ENCODE measurements around the gene PPIL1.

The PPIL1 gene

DNA sequence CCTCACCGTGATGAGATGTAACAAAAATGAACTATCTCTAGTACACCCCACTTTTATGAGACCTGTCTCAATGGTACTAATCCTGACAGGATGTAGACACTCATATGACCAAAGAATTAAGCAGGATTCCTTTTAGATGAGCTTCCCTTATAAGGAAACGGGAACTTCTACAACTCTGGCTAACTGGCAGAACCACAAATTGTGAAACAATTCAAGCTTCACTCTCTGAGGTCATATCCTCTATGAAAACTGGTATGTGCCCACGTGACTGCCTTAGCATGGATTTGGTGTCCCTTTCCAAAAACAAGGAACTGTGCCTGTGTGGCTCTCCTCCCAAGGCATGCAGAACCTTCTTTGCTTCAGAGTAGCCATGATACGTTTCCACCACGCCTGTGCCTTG is 21.3 kb downstream of the PPIL1 start:
- DNase-seq, result peak; percentile 94

DNA sequence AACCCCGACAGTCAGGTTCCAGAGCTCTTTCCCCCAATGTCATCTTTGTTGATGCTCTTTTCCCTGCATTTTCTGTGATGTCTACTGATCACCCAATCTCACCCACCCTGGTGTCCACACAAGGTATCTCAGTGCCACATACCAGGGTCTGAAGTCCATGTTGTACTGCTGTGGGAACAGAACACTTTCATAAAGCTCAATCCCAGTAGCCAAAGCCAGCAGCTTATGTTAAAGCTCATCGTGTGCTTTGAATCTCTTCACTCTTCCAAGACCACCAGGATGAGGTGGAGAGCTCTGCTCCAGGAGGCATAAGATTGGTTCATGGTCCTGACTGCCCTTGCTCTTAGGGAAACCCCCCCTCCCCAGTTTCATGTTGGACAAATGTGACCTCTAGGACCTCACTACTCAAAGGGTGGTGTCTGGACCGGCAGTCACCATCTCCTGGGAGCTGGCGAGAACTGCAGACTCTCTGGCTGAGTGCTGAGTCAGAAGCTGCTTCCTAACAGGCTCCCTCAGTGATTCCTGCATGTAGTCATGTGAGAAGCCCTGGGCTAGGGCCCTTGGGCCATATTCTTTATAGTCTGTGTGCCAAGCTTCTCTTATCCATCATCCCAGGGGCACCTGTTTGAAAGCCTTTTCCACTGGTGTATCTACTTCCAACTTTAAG is 22.0 kb downstream of the PPIL1 start:
- peak; percentile 85 for DNase-seq

DNA sequence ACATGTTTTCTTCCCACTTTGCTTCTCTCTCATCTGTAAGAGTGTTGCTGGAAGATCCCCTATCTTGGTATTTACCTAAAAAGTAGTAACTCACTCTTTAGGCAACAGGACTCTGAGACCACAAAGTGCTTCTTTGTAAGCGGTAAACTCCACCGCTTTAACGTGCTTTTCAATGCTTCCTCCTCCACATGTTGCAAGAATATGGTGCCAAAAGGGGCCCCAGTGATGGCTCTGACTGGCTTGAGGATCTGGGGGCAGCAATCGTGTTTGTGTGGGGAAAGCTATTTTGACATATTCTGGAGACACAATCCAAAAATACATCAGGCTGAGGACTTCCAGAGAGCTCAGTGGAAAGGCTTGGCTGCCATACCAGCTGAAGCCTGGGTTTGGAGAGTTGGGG is 23.0 kb downstream of the PPIL1 start:
- DNase-seq, result no peak

DNA sequence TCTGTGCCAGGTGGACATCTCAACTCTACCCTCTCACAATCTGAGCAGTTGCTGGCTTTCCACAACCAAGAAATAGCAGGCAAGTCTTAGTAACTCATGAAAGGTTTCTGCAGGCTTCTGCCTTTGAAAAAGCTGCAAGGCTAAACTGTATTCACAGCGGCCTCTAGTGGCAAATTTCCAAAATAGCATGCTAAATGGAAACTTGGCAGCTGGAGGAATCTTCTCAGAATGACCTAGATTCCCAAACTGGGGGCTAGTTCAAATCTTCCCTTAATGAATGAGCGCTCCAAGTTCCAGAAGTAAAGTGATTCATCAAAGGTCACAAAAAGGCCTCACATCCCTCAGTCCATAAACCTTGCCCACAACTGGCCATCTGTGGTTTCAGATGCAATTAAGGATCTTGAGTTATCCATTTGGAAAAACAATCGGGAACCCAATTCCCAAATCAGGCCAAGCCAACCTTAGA is 23.4 kb downstream of the PPIL1 start:
- DNase-seq, result peak; percentile 78

DNA sequence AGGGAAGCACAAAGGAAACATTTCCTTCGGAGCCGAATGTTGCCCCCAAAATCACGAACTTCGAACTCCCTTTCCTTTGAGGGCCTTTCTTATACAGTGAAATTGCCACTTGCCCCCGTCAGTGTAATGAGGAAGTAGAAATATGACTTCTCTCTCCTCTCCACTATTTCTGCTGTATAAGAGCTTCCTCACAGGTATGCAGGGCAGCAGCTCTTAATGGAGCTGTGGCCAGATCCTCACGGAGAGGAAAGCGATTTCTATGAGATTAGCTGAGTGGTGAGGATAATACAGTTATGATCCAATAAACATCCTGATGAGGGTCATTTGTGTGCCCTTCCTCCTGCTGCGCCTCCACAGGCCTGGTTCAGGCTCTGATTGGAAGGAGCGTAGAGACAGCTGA is 24.6 kb downstream of the PPIL1 start:
- DNase-seq, result no peak

DNA sequence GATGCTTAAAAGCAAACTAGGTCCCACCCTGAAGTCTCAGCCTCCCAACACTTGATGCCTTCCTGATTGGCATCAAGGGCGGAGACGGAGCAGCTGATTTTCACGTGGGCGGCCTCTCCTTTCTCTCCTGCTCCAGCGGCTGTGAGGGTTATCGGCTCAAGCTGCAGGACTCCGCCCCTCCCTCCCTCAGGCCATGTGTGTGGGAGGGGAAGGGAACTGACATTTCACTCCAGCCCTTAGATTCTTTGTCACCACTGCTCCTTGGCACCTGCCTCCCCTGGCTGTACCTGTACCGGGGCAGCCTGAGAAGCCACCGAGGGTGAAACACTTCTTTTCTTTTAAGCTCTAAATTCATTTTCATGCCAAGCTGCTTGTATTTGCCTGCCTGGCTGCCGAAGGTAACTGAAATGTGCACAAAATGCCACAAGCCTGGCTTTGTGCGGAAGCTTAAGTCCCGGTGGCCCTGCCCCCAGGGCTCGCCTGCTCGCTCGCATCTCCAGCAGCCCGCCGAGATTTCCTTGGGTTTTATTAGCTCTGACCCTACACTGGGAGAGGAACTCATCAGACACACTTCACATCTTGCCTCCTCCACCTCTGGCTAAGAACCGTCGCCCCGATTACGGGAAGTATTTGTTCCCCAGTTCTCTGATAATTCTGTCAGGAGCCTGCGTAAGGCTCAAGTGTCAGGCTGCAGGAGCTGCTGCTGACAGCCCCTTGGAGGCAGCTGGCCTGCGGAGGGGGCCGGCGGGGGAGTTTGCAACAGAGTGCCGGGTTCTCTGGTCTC is 25.8 kb downstream of the PPIL1 start:
- no peak for DNase-seq

DNA sequence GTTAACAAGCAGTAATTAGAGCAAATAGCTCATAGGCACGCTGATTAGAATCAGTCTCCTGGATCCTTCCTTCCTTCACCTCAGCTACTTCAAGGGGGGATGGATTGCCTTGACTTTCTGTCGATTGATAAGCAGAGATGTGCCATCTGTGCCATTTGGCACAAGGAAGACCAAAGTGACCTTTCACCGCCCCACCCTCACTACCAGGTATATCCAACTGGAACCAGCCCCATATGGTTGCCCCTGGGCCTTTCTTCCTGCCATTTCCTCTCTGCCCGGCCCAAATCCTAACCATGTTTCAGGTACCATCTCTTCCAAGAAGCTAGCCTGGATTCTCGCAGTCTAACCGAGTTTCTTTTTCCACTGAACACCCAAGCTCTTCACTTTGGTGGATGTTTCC is 26.6 kb downstream of the PPIL1 start:
- DNase-seq, result no peak

DNA sequence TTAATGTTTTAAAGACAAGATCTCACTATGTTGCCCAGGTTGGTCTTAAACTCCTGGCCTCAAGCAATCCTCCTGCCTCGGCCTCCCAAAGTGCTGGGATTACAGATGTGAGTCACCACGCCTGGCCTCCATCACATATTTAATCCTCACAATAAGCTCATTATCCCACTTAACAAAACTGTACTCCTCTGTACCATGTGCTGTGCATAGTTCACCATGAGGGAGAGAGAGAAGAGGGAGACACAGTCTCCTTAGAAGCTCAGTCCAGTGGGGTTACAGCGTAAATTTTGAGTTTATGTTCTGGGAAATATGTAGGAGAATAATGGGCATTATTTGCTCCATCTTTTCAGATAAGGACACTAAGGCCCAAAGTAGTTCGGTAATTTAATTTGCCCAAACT is 27.5 kb downstream of the PPIL1 start:
- DNase-seq, result no peak

DNA sequence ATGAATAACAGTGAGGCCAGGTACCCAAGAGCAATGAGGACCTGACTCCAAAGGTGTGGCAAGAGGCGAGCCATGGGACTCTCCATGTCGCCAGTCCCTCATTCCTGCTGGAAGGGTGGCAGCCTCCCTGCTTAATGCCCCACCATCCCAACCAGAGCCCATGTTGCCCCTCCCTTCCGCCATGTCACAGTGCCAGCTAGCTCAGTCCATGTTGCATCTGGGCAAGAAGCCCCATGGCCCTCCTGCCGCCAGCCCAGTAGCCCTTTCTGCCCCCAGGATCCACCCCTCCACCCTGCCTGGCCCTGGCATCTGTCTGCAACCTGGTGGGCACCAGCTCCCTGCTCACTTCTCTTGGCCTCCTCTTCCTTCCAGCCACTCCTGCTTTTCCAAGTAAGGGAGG is 29.4 kb downstream of the PPIL1 start:
- DNase-seq, result no peak

DNA sequence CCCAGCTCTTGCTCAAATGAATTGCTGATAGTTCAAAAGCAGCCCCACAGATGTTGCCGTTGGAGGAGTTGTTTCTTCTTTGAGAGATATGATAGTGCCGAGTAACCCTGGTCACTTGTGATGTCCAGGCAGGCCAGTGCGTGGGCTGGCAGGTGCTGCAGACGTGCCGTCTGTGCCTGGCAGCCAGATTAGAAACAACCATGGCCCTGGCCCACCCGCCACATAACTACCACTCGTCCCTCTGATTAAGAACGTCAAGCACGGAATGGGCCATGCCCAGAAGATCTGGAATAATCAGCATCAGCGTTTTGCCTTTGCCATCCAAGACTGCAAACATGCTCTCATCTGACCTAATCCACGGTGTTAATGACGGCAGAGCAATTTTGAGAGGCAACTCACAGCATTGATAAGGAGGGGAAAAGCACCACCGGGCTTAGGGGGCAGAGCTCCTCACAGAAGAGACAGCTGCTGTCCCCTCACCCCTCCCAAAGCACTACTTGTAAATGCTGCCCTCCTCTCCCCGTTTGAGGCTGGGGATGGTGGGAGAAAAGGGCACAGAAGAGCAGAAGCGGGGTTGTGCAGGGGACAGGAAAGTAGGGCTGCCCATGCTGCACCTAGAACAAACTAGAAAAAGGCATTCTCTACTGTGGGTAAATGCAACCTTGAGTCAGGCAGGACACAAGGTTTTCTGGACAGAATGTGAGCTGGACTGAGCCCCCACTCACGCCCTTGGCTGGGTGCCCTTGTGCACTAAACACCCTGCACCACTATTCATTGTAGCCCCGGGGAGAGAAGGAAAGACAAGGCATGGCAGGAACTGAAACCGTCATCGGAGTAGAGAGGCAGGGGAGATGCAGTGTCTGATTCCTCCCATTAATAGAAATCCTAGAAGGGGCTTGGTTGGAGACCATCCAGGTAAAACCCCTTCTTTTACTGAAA is 30.1 kb downstream of the PPIL1 start:
- no peak for DNase-seq

DNA sequence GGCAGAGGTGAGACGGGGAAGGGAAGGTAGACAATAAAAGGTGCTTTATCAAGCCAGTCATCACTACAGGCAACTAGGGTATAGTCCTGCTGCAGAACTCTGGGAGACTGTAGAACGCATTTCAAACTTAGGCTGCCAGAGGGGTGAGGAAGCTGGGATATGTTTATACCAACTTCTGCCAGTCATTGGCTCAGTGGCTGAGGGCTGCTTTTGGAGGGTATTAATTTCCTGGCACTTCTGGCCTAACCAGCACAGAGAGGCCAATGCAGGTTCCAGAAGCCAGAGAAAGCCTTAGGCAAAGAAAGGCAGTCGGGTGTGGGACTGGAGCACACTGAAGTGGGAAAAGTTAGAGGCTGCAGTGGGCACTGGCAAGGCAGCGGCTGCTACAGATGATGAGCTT is 31.4 kb downstream of the PPIL1 start:
- DNase-seq, result no peak

DNA sequence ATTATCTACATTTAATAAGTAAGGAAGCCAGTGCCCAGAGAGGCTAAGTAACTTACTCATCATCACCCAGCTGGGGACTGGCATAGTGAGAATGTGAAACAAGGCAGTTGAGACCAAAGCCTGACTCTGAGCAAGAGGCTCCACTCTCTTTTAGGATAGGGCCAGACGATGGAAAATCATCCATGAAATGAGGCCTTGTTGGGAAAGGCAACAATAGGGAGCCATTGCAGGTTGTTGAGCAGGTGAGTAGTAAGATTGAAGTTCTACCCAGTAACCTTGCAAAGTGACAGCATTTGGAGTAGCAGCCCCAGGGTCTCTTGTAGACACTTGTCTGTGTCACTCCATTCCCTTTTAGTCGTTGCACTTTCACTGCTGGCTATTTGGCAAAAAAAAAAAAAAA is 32.8 kb downstream of the PPIL1 start:
- no peak for DNase-seq

DNA sequence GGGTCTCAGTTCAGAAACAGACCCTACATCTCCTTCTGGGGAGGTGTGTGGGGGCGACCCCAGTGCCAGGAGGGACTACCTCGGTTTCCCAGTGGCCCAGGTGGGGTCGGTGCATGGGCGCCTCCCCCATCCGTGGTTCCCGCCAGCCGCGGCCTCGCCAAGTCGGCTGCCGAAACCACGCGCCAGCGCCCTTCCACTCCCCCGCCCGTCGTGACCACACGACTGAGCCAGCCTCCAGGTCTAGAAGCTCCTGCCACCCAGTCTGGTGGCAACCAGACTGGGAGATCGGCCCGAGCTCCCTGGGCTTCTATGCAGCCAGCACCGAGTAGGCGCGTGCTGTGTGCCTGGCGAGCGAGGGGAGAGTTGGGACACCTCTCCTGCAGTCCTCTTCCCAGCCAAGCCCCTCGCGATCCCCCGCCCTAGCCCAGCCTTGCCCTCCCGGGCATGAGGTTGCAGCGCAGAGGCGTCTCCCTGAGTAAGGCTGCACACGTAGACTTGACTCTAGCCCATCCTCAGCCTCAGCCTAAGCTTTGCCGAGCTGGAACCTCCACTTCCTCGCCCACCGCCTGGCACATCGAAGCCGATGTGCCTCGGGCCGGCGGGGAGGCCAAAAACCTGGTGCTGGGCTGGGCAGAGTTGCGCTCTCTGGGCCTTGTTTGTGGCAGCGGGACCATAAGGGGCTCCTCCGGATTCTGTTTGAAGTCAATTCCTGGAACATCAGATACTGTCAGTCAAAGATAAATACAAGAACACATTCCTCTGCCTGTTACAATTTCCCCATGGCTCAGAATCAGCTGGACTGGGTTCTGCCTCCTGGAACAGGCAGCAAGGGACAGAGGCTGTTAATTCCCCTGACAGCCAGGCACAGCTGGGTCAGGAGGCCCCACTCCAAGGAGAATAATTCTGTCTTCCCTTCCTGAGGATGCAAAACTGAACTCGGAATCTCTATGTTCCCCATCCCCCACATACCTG is 33.9 kb downstream of the PPIL1 start:
- DNase-seq, result no peak

DNA sequence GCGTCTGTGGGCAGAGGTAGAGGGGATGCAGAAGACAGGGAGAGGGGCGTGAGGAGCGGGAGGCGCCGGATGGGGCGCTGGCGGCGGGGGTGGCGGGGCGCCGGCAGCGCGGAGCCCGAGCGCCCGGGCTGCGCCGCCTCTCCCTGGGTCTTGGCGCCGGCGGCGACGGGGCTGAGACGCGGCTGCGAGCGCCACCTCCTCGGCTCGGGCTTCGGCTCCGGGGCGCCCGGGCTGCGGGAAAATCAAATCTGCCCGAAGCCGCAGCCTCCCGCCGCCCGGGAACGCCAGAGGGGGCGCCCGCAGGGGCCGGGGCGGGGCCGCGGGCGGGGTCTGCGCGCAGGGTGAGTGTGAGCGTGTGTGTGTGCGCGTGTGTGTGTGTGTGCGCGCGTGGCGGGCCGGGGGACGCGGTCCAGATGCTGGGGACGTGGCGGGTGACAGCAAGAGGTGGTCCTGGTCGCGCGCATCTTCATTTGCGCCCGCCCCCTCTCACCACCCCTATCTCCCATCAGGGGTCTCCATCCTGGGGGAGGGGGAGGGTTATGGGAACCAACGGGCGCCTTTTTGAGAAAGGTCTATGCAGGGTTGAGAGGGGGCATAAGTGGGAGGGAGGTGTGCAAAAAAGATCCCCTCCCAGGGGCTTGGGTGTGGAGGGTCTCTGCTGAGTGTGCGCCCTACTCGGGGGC is 34.7 kb downstream of the PPIL1 start:
- DNase-seq, result peak; percentile 39

DNA sequence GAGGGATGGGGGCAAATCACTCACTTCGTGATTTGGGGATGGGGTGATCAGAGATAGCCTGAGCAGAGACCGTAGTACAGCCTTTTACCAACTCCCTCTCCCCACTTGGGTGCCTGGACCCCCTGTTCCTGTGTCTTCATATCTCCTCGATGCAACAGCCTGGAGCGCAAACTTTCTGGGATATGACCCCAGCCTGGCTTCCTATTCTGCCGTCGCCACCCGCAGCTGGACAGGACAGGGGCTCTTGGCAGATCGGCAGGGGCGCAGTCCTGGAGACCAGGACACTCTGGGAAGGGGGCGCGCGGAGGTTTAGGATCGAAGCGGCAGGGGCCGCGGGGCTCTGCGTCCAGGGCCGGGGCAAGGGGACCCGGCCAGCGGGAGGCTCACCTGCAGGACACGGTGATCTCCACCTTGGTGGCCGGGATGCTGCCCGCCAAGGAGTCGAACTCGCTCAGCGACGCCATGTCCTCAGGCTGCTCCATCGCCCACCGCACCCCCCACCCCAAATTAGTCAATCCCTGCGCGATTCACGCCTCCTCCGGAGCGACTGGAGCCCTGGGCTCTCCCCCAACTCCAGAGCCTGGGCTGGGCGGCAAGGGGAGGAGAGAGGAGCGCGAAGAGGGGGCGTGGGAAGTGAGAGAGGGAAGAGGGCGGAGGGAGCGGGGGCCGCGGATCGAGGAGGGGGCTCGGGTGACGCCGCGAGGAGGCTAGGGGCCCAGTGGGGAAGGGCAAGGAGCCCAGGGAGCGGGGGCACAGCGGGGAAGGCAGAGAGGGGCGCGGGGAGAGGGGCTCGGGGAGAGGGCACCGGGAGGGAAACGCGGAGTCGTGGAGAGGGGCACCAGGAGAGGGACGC is 35.5 kb downstream of the PPIL1 start, which contains the start of gene CPNE5:
Gene CPNE5, minus strand, starts transcription at position 549 of the 853 bp plus-strand sequence. Its CDS starts 67 bp downstream, at position 482.
- no peak for DNase-seq

DNA sequence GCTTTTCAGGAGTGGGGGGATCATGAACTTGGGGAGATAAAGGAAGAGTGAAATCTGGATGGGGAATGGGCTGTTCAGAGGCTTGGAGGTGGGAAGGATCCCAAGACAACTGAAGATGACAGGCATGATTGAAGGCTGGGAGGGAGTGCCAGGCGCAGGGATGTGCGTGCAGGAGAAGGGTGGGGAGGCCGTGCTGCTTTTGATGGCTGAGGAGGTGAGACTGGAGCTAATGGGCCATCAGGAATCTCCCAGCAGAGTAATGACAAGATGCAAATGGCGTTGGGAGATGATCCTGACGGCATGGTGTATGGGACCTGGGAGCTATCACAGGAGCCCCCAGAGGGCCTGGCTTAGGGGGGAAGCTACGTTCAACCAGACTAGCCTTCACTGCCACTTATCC is 36.9 kb downstream of the PPIL1 start:
- no peak for DNase-seq

DNA sequence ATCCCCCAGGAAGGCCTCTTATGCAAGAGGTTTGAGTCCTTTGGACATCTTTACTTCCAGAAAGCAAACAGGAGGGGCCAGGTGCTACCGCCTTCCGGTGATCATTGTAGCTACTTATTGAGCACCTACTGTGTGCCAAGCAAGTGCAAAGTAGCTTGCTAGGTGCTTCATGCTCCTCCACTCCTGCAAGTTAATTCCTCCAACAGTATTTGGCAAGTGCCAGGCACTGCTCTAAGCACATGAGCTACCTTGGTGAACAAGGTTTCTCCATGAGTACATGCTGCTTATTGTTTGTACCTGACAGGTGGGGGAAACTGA is 37.6 kb downstream of the PPIL1 start:
- DNase-seq, result no peak

DNA sequence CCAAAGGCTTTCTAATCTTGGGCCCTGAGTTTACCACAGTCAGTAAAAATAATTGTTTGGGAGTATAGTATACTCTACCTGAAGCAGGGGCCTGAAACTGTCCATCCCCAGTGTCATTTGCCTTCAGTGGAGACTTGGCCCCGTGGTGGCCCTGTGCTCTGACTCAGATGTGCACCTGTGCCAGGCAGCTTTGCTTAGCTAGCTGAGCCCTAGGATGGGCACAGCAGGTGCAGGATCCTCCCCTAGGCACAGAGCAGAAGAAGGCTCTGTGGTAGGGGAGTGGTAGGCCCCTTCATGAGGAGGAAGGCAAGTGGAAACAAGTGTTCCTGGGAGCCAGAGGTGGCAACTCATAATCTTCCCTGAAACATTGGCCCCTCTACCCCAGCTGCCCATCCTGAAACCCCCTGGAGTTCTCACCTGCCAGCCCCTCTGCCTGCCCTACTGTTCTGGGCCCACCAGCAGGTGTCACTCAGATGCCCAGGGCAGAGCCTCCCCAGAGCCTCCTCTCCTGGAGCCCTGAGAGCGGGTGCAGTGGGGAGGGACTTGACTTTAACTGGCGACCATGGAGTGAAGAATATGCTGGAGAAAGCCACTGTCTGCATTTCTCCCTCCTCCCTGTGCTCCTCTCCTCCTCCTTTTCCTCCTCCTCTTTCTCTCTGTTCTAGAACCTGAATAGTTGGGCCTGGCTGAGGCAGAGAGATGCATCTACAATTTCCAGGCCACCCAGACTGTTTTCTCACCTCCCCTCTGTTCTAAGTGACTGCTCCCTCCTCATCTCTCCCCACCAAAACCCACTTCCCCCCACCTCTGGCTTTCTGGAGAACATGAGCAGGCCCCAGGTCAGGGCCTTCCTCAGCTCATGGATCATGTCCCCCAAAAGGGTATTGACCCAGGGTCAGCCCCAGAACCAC is 38.2 kb downstream of the PPIL1 start:
- DNase-seq, result no peak

DNA sequence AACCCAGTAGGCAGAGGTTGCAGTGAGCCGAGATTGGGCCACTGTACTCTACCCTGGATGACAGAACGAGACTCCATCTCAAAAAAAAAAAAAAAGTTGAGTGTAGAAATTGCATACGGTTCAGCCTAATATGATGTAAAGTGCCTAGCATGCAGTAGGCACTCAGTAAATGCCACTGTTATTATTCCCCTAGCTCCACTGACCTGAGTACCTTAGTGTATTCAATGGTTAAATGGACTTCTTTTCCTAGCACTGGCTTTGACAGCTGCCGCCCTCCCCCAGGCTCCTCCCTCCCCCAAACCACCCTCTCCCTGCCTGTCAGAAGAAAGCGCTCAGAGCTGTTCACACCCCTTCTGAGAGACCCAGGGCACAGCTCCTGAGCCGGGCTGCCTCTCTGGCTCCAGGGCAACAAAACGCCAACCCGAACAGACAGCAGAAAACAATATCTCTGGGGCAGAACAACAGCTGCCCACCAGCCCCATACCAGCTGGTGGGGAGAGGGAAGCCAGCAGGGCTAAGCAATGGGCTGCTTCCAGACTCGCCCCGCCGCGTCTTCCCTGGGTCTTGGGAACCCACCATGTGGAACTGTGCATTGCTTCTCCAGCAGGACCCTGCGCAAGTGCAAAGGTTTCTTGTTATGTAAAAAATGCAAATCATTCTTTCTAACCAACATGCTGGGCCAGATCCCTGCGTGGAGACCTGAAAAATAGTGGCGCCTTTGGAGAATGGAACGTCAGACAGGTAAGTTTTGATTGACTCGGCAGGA is 39.8 kb downstream of the PPIL1 start:
- DNase-seq, result no peak
